ENCODE data around the gene PRDM15.

PRDM15 gene

DNA sequence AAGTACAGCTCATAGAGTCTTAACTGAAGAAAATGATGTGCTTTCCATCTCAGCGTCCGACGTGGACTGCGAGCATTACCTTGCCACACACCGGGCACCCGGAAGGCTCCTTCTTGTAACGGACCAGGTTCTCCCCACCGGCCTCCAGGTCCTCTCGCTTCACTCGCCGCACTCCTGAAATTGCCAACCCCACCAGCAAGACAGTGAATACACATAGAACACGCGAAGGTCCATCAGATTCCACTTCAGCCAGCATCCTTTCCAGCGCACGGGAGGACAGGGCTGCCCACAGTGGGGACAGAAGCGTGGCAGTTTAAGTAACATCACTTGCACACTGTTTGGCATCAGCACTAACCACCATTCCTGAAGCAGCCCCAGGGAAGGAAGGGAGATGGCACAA lies 53.3 kb downstream of the PRDM15 start:
- ChIA-PET POLR2A (ENCODE audit: low non-redundant PET) (no interaction called here), CTCF (interaction anchor here (0.6 kb wide), 1 partner anchor 177 kb away, joined by 3 read pairs; no protein-coding TSS in a partner anchor)
- H3K27ac ChIP-seq = no peak overlapping the region
- DNase-seq (ENCODE audit: low spot score) = no peak
- TF ChIP-seq, protein P1, sequence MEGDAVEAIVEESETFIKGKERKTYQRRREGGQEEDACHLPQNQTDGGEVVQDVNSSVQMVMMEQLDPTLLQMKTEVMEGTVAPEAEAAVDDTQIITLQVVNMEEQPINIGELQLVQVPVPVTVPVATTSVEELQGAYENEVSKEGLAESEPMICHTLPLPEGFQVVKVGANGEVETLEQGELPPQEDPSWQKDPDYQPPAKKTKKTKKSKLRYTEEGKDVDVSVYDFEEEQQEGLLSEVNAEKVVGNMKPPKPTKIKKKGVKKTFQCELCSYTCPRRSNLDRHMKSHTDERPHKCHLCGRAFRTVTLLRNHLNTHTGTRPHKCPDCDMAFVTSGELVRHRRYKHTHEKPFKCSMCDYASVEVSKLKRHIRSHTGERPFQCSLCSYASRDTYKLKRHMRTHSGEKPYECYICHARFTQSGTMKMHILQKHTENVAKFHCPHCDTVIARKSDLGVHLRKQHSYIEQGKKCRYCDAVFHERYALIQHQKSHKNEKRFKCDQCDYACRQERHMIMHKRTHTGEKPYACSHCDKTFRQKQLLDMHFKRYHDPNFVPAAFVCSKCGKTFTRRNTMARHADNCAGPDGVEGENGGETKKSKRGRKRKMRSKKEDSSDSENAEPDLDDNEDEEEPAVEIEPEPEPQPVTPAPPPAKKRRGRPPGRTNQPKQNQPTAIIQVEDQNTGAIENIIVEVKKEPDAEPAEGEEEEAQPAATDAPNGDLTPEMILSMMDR (conservative IDR thresholded peaks at IDR 0.05; ENCODE audit: low read depth) = no peak

DNA sequence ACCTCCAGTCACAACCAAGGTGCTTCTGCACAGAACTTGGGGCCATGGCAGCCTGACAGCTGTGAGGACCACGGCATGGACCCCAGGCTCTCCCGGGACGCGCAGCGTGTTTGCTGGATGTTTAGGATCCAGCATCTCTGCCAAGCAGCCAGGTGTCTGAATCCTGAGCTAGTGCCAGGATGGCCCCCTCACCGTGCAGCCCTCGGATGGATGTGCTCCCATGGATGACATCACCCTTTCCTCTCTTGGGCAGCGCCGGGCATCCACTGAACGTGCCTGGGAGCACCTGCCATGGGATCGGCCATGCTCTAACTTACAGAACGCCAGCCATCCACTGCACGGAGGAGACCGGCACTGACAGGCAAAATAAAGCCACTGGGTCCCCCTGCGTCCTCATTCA lies 53.9 kb downstream of the PRDM15 start:
- TF ChIP-seq, protein P1 (conservative IDR thresholded peaks at IDR 0.05; ENCODE audit: low read depth) = no peak
- DNase-seq (ENCODE audit: low spot score) = no peak
- H3K27ac ChIP-seq = no peak overlapping the region
- POLR2A ChIA-PET (ENCODE audit: low non-redundant PET) = no interaction called here
- CTCF ChIA-PET = interaction anchor here (0.6 to 1.1 kb wide), 2 partner anchors 178 to 213 kb away, joined by 3 read pairs; no protein-coding TSS in a partner anchor

- POLR2A ChIA-PET (ENCODE audit: low non-redundant PET) = no interaction called here
- DNase-seq (ENCODE audit: low spot score) = no peak
- TF ChIP-seq, protein P1 (conservative IDR thresholded peaks at IDR 0.05; ENCODE audit: low read depth) = no peak
- no peak overlapping the region for H3K27ac ChIP-seq
- CTCF ChIA-PET = interaction anchor here (1.1 kb wide), 1 partner anchor 212 kb away, joined by 3 read pairs; no protein-coding TSS in a partner anchor
Observed at GRCh38 chr21:41824466-41825207, 54.5 kb downstream of the PRDM15 start.

DNA sequence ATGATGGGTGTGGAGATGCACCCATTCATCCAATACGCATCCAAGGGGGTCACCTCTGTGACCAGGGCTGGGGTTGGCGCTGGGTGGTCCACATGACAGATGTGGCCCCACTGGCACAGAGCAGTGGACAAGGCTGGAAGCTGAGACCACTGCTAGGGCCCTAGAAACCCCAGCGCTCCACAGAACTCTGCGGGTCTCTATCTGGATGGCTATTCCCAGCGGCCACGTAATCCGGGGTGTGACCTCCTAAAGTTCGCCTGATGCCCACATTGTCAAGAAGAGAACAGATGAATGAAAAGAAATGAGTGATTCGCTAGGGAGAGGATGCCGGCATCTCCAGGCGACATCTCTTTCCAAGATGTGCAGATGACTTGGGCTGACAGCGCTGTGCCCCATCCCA lies 55.2 kb downstream of the PRDM15 start:
- POLR2A ChIA-PET (ENCODE audit: low non-redundant PET) = no interaction called here
- no peak overlapping the region for H3K27ac ChIP-seq
- no peak for DNase-seq (ENCODE audit: low spot score)
- CTCF ChIA-PET = interaction anchor here (0.7 kb wide), 1 partner anchor 9 kb away, joined by 4 read pairs; no protein-coding TSS in a partner anchor
- TF ChIP-seq, protein P1 (conservative IDR thresholded peaks at IDR 0.05; ENCODE audit: low read depth) = no peak

DNA sequence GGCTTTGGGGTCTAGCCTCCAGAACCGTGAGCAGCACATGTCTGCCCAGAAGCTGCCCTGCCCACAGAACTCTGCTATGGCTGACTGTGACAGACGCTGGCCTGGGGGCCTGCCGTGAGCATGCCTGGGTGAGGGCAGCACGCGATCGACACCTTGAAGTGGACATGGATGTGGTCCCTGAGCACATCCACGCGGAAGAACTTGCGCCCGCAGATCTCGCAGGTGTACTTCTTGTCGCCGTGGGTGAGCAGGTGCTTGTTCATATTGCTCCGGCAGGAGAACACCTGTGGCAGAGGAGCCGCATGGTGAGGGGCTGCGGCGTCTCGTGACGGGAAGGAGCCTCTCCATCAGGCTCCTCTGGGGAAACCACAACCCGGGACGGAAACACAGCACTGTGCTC lies 56.0 kb downstream of the PRDM15 start:
- no peak for DNase-seq (ENCODE audit: low spot score)
- CTCF ChIA-PET = no interaction called here

GRCh38 chr21:41821756-41822431 lies 57.2 kb downstream of the PRDM15 start:
- TF ChIP-seq, protein P1 (conservative IDR thresholded peaks at IDR 0.05; ENCODE audit: low read depth) = no peak
- no peak for DNase-seq (ENCODE audit: low spot score)
- H3K27ac ChIP-seq = peak overlapping the region; percentile 3
- ChIA-PET POLR2A (ENCODE audit: low non-redundant PET) (no interaction called here), CTCF (no interaction called here)

More for the DNA sequence above, 56.0 kb downstream of the PRDM15 start:
- POLR2A ChIA-PET (ENCODE audit: low non-redundant PET) = no interaction called here
- TF ChIP-seq, protein P1 (conservative IDR thresholded peaks at IDR 0.05; ENCODE audit: low read depth) = no peak
- no peak overlapping the region for H3K27ac ChIP-seq

All from RWPE1 (cell line).